Type B pancreatic cell (in vitro differentiated cells): Measurements from ENCODE around the gene SPOCK1. TPM values are rescaled to one million over a fixed set of nuclear protein-coding genes. Genes with fewer than 3 reads are reported as not detected.
A peak's percentile ranks its signal among the peaks of the same experiment; 100 is the strongest.

Experiments used
- DNase-seq: peaks from one replicate; pipeline ENCODE4 v3.0.0; 2021; ENCODE audit warnings: mixed read lengths; ENCODE audit not compliant: unreplicated experiment; ENCODE audit errors: extremely low spot score
- H3K27ac Mint-ChIP-seq: 2 replicates; pipeline ENCODE4 v1.8.0; 2021; ENCODE audit warnings: mild to moderate bottlenecking, mixed read lengths
- H3K27me3 Mint-ChIP-seq: 2 replicates; pipeline ENCODE4 v1.8.0; 2021; ENCODE audit warnings: mixed read lengths
- H3K36me3 Mint-ChIP-seq: 2 replicates; pipeline ENCODE4 v1.8.0; 2021; ENCODE audit warnings: mixed read lengths
- H3K4me1 Mint-ChIP-seq: one replicate; pipeline ENCODE4 v1.8.0; 2021; ENCODE audit warnings: mixed read lengths; ENCODE audit not compliant: unreplicated experiment
- H3K4me3 Mint-ChIP-seq: 2 replicates; pipeline ENCODE4 v1.8.0; 2021; ENCODE audit warnings: mild to moderate bottlenecking, mixed read lengths
- H3K9me3 Mint-ChIP-seq: 2 replicates; pipeline ENCODE4 v1.8.0; 2021; ENCODE audit warnings: mixed read lengths
- total RNA-seq: library from RNA; stranded (reverse); gene quantifications from 2 replicates; pipeline ENCODE4 v1.2.1, GENCODE V29; 2021; ENCODE audit warnings: low replicate concordance
- TF ChIP-seq, protein P1 (sequence below): fragments of 200-600 bp; sonication (generic); conservative IDR thresholded peaks from 2 replicates; pipeline ENCODE4 v1.5.0; 2021; ENCODE audit warnings: antibody characterized with exemption, mild to moderate bottlenecking

SPOCK1 gene
- total RNA-seq, 1 donor from 2014 or later = 45.1 TPM

DNA sequence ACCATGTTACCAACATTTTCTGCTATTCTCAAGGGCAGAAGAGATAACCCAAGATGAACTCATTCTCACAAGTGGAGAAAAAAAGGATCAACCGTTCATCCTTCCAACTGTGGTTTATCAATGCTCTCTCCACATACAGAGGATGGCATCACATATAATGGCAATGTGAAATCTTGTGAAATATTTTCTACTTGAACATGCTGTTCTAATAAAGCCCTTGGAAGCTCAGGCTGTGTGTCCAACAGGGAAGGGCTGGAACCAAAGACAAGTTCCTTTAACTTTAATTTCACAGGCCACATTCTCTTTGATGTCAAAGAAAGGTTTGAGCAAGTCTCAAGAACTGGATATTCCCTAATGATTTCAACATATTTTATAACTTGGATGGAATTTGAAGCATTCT is 230.5 kb downstream of the SPOCK1 start:
- H3K27me3 Mint-ChIP-seq = peaks cover 9% of the 10 kb centered on the region
- peaks cover 51% of the 10 kb centered on the region for H3K4me1 Mint-ChIP-seq
- H3K36me3 Mint-ChIP-seq = no peaks in the 10 kb centered on the region
- H3K27ac Mint-ChIP-seq = no peak overlapping the region
- H3K4me3 Mint-ChIP-seq = no peak overlapping the region
- no peaks in the 10 kb centered on the region for H3K9me3 Mint-ChIP-seq
- no peak for DNase-seq
- TF ChIP-seq, protein P1, sequence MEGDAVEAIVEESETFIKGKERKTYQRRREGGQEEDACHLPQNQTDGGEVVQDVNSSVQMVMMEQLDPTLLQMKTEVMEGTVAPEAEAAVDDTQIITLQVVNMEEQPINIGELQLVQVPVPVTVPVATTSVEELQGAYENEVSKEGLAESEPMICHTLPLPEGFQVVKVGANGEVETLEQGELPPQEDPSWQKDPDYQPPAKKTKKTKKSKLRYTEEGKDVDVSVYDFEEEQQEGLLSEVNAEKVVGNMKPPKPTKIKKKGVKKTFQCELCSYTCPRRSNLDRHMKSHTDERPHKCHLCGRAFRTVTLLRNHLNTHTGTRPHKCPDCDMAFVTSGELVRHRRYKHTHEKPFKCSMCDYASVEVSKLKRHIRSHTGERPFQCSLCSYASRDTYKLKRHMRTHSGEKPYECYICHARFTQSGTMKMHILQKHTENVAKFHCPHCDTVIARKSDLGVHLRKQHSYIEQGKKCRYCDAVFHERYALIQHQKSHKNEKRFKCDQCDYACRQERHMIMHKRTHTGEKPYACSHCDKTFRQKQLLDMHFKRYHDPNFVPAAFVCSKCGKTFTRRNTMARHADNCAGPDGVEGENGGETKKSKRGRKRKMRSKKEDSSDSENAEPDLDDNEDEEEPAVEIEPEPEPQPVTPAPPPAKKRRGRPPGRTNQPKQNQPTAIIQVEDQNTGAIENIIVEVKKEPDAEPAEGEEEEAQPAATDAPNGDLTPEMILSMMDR = no peak

DNA sequence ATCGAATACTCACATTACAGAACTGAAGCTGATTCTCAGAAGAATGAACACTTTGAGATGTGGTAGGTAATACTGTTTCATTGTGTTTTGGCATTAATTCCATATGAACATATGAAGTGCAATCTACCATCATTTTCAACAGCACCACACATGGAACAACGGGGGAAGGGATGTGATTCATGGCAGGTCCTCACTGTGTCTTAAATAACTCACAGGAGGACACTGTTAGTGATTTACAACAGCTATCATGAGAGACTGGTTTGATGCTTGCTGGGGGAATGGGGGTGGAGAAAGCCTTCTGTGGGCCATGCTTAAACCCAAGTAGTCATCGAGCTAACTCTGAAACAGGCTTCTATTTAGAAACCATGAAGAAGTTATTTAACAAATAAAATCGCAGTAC is 232.9 kb downstream of the SPOCK1 start:
- Mint-ChIP-seq H3K4me1 (peaks cover 46% of the 10 kb centered on the region), H3K27ac (no peak overlapping the region), H3K36me3 (no peaks in the 10 kb centered on the region), H3K4me3 (no peak overlapping the region), H3K9me3 (no peaks in the 10 kb centered on the region), H3K27me3 (peaks cover 15% of the 10 kb centered on the region)
- TF ChIP-seq, protein P1 = no peak
- DNase-seq = no peak

DNA sequence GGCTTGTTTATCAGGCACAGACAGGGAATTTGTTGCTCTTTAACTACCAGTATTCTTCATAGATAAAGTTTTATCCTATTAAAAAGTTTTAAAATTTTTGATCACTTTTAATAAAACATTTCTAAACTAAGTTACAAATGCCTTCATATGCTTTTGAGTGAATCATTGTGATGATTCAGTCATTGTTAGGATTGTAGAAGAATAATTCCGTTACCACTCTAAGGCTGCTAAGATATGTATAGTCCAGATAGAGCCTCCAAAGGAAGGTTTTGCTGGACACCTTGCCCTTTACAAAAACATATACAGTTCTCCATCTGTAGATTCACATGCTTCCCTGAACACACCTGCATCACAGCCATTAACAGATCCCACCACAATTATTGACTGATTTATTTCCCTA is 233.7 kb downstream of the SPOCK1 start:
- Mint-ChIP-seq H3K4me3 (no peak overlapping the region), H3K4me1 (peaks cover 46% of the 10 kb centered on the region), H3K27ac (no peak overlapping the region), H3K9me3 (no peaks in the 10 kb centered on the region), H3K36me3 (no peaks in the 10 kb centered on the region), H3K27me3 (peaks cover 15% of the 10 kb centered on the region)
- DNase-seq = no peak
- TF ChIP-seq, protein P1 = no peak

DNA sequence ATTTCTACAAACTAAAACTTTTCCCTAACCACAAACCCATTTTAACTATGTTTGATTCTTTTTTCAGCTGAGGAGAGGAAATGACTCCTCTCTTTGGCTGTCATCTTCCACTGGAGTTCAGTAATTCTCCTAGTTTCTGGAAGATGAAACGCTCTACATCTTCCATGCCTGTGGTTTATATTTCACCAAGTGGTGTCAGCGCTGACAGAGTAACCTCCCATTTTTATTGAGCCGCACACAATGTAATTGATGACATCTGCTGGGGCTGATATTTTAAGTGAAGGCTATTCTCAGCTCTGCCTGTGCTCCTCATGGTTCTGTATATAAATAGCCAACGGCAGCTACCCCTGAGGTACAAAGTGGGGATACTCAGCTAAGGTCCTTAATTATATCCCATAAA is 234.6 kb downstream of the SPOCK1 start:
- DNase-seq = no peak
- Mint-ChIP-seq H3K4me3 (peak overlapping the region; percentile 32), H3K4me1 (peaks cover 41% of the 10 kb centered on the region), H3K9me3 (no peaks in the 10 kb centered on the region), H3K27me3 (peaks cover 15% of the 10 kb centered on the region), H3K36me3 (no peaks in the 10 kb centered on the region), H3K27ac (no peak overlapping the region)
- TF ChIP-seq, protein P1 = no peak

DNA sequence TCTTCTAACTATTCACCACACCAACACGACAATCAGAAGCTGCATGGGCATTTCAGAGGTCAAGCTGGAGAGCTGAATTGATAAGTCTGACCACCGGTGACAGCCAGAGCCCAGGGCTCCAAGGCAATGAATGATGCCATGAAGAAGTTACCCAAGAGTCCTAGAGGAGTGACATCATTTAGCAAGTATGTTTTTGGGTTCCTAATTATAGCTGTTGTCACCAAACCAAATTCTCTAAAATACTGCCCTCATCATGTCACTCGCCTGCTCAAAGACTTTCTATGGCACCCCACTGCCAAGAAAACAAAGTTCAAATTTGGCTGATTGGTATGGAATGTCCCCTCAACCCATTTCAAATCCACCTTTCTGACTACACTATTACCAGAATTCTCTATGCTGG is 235.1 kb downstream of the SPOCK1 start:
- H3K36me3 Mint-ChIP-seq = no peaks in the 10 kb centered on the region

More for the DNA sequence above, 235.1 kb downstream of the SPOCK1 start:
- Mint-ChIP-seq H3K9me3 (no peaks in the 10 kb centered on the region), H3K27me3 (peaks cover 15% of the 10 kb centered on the region), H3K4me3 (peak overlapping the region; percentile 32), H3K4me1 (peaks cover 37% of the 10 kb centered on the region), H3K27ac (no peak overlapping the region)
- TF ChIP-seq, protein P1 = no peak
- DNase-seq = no peak
